ENCODE measurements around the gene PEMT.

The PEMT gene

DNA sequence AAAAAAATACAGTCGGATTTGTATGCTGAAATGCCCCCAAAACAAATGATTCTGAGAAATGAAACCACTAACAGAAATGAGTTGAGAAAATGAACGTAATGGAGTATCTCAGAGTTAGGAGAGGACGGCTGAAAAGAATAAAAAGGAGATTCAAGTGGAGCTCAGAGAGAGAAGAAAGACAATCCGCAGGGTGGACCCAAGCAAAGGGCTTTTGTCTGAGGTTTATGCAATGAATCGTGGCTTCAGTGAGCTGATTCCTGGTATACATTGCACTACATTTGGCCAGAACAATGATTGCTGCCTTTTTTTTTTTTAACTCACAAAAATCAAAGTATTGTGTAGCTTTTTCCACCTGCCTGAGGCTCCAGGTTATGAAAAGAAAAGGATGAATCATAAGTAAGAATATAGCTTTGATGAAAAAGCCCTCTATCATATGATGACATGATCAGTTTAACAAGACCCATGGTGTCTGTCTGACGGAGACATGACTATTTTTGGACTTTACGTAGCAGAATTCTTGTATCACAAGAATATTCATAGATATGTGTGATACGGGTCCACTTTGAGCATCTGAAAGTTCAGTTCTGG lies 119.1 kb downstream of the PEMT start:
- TF ChIP-seq, protein P1, sequence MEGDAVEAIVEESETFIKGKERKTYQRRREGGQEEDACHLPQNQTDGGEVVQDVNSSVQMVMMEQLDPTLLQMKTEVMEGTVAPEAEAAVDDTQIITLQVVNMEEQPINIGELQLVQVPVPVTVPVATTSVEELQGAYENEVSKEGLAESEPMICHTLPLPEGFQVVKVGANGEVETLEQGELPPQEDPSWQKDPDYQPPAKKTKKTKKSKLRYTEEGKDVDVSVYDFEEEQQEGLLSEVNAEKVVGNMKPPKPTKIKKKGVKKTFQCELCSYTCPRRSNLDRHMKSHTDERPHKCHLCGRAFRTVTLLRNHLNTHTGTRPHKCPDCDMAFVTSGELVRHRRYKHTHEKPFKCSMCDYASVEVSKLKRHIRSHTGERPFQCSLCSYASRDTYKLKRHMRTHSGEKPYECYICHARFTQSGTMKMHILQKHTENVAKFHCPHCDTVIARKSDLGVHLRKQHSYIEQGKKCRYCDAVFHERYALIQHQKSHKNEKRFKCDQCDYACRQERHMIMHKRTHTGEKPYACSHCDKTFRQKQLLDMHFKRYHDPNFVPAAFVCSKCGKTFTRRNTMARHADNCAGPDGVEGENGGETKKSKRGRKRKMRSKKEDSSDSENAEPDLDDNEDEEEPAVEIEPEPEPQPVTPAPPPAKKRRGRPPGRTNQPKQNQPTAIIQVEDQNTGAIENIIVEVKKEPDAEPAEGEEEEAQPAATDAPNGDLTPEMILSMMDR (IDR thresholded peaks at IDR 0.05; ENCODE audit: extremely low read depth, insufficient read depth, missing control alignments) = no peak
- no peak for DNase-seq (ENCODE audit: low spot score)
- in situ Hi-C loops (cut with MboI; ENCODE audit: low pct_unique_long_range_greater_than_20kb, low sequenced_read_pairs, unreplicated experiment) = no loop called here

DNA sequence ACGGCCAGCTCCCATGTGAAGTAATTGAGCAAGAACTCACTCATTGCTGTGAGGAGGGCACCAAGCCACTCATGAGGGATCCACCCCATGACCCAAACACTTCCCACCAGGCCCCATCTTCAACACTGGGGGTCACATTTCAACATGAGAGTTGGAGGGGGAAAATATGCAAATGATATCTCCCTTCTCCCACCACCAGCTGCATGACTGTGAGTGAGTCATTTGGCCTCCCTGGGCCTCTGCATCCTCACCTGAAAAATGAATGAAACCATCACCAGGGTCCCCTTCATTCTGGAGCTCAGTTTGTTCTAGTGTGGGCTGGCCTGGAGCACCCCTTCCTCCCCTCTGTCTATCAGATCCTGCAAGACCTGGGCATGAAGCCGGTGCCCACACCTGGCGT lies 121.5 kb downstream of the PEMT start:
- TF ChIP-seq, protein P1 (IDR thresholded peaks at IDR 0.05; ENCODE audit: extremely low read depth, insufficient read depth, missing control alignments) = no peak
- in situ Hi-C loops (cut with MboI; ENCODE audit: low pct_unique_long_range_greater_than_20kb, low sequenced_read_pairs, unreplicated experiment) = no loop called here
- no peak for DNase-seq (ENCODE audit: low spot score)

DNA sequence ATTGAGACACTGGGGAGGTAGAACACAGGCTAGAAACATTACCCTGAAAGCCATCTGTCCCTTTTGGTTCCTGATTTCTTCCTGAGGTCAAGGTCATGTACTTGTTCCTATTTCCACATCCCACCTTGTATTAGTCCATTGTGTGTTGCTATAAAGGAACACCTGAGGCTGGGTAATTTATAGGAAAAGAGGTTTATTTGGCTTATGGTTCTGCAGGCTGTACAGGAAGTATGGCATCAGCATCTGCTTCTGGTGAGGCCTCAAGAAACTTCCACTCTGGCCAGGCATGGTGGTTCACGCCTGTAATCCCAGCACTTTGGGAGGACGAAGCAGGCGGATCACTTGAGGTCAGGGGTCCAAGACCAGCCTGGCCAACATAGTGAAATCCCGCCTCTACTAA lies 122.2 kb downstream of the PEMT start:
- no peak for DNase-seq (ENCODE audit: low spot score)
- in situ Hi-C loops (cut with MboI; ENCODE audit: low pct_unique_long_range_greater_than_20kb, low sequenced_read_pairs, unreplicated experiment) = no loop called here
- TF ChIP-seq, protein P1 (IDR thresholded peaks at IDR 0.05; ENCODE audit: extremely low read depth, insufficient read depth, missing control alignments) = no peak

DNA sequence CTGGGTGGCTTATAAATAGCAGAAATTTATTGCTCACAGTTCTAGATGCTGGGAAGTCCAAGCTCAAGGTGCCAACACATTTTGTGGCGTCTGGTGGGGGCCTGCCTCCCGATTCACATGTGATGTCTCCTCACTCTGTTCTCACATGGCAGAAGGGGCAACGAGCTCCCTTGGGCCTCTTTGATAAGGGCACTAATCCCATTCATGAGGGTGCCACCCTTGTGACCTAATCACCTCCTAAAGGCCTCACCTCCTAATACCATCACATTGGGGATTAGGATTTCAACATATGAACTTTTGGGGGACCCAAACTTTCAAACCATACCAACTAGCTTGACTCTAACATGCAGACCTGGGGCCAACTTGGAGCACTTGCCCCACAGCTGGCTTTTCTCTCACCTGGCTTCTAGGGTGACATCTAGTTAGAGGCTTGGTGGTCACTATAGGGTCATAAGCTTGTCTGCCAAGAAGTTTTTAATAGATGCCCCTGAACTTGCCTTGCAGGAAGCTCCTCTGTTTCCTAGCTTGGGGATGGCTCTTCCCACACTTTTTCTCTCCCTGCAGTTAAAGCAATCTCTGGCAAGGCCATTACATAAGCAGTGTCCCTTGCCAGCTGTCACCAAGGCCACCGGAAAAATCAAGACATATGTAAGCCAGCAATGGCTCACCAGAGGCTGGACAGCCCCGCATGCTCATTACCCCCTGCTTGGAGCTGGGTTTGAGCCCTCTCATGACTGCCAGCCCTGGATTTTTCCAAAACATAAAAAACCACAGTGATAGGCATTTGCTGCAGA lies 123.1 kb downstream of the PEMT start:
- TF ChIP-seq, protein P1 (IDR thresholded peaks at IDR 0.05; ENCODE audit: extremely low read depth, insufficient read depth, missing control alignments) = no peak
- in situ Hi-C loops (cut with MboI; ENCODE audit: low pct_unique_long_range_greater_than_20kb, low sequenced_read_pairs, unreplicated experiment) = no loop called here
- no peak for DNase-seq (ENCODE audit: low spot score)

DNA sequence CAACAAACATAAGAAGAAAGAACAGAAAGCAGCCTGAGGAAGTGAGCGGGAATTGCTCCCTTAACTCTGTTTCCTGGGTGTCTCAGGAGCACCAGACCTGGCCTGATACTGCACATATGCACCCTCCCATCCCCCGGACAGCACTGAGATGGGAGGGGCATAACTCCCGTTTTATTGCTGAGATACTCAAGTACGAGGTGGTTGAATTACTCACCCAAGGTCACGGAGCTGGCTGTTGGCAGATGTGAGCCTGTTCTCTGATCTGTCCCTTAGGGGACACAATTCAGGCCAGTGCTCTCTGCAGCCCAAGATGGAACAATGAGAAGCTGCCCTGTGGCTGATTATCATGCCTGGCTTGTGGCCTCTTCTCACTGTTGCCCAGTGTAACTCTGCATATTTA lies 123.8 kb downstream of the PEMT start:
- DNase-seq (ENCODE audit: low spot score) = no peak
- TF ChIP-seq, protein P1 (IDR thresholded peaks at IDR 0.05; ENCODE audit: extremely low read depth, insufficient read depth, missing control alignments) = no peak
- in situ Hi-C loops (cut with MboI; ENCODE audit: low pct_unique_long_range_greater_than_20kb, low sequenced_read_pairs, unreplicated experiment) = no loop called here

DNA sequence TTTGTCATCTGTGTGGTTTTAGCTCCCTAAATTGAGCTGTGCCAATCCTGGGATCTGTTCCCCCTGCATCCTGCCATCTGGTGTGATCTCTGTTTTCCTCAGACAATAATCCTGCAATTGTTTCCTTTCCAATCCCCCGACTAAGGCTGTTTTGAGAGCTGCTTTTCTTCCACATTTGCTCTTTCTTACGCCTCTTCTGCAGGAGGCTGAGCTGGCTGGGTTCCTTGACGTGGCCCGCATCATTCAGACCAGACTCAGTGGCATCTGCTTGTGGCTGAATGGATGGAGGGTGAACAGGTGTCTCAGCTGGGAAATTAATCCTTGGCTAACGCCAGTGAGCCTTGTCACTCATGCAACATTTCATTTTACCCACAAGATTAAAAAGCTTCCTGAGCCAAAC lies 124.5 kb downstream of the PEMT start:
- in situ Hi-C loops (cut with MboI; ENCODE audit: low pct_unique_long_range_greater_than_20kb, low sequenced_read_pairs, unreplicated experiment) = no loop called here
- TF ChIP-seq, protein P1 (IDR thresholded peaks at IDR 0.05; ENCODE audit: extremely low read depth, insufficient read depth, missing control alignments) = no peak
- DNase-seq (ENCODE audit: low spot score) = no peak
